HG03571 (cell line): ENCODE measurements around the gene KRTAP10-1.
"Not testable (repeated sequence)": the region's sequence is repeated elsewhere in the genome, so short reads cannot be mapped to it uniquely, and the experiment has no call there.

Source experiments
- ATAC-seq: cut with Tn5 transposase; IDR thresholded peaks from one replicate; pipeline ENCODE4 v1.9.1; 2021; ENCODE audit not compliant: unreplicated experiment

KRTAP10-1 gene

DNA sequence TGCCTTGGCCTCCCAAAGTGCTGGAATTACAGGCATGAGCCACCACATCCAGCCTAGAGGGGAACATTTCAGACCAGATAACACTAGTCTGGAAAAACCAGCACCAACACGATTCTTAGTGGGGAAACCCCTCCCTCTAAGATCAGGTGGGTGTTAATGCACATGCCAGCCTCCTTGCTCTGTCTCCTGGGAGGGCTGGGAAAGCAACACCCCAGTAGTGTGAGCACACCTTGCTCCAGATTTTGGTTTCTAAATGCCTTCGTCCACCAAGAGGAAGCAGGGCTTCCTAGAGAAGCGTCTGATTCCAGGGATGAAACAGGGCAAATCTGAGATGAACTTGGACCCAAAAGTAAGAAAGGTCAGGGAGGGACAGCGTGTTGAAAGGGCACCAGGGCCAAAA lies 31.3 kb upstream of the KRTAP10-1 start:
- no peak for ATAC-seq

GRCh38 chr21:44569861-44570517 lies 30.0 kb upstream of the KRTAP10-1 start:
- no peak for ATAC-seq

DNA sequence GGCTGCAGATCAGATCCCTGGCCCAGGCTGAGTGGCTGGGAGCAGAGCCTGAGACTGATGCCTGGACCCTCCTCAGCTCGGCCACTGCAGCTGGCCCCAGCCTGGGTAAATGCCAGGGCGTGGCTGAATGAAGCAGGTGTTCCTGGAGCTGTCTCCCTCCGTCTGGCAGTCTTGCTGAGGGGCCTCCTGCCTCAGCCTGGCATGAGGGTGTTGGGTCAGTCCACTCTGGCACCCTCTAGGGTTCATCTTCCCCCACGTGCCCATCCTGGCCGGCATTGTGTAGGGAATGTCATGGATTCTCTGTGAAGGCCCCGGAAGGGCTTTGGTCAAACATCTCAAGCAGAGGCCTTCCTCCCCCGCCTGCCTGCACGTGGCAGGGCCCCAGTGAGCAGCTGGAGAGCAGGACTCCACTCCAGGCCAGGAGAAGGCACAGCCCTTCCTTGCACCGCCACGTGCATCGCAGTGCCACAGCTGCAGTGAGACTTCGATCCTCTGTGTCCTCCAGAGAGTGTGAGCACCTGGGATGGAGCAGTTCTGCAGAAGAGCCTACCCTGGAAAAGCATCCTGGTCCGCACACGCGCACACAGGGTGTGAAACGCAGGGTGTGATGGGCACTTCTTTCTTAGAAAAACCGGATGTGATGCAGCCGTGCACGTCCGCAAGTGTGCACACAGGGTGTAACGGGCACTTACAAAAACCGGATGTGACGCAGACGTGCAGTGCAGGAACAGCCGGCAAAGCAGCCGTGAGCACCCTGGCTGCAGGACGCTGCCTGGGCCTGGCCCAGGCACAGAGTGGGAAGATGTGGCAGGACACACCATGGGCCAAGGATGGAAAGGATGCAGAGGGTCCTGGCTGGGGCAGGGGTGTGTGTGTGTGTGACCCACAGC lies 28.9 kb upstream of the KRTAP10-1 start:
- no peak for ATAC-seq

DNA sequence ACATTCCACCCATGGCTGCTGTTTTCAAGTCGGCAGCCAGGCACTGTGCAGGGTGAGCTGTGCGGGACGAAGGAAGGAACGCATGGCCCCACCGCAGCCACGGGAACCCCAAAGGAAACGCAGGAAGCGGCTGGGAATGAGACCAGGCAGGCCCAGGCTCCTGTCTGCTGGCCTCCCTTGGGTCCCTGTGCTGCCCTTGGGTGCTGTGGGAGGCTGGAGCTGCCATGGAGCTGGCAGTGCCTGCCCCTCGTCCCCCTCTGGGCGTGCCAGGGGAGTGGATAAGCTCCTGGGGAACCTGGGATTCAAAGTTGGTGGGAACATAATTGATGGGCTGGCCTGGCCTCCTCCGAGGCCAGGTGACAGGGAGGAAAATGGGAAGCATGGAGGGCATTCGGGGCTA lies 28.3 kb upstream of the KRTAP10-1 start:
- ATAC-seq = no peak

- ATAC-seq = no peak
These were observed 27.6 kb upstream of the KRTAP10-1 start for GRCh38 chr21:44567481-44568171.

DNA sequence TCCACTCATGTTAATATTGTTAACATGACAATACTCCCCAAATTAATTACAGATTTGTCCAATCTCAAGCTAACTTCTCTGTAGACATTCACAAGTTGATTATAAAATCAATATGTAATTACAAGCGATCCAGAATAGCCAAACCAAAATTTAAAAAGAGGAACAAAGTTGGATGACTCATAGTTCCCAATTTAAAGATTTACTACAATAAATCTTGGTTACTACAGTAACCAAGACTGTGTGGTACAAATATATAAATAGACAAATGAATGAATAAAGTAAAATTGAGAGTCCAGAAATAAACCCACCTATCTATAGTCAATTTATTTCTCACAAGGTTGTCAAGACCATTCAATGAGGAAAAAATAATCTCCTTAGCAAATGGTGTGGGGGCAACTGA lies 26.4 kb upstream of the KRTAP10-1 start:
- no peak for ATAC-seq

GRCh38 chr21:44564886-44565598 lies 25.0 kb upstream of the KRTAP10-1 start:
- no peak for ATAC-seq

- no peak for ATAC-seq
These were observed 24.1 kb upstream of the KRTAP10-1 start for GRCh38 chr21:44564099-44564498.

- ATAC-seq = no peak
These were observed 18.7 kb upstream of the KRTAP10-1 start, which contains the start of gene KRTAP10-3 for GRCh38 chr21:44558695-44559094. KRTAP10-3 (minus strand) TSS chr21:44558795; CDS start chr21:44558715, 80 bp downstream.

GRCh38 chr21:44558329-44558675 lies 18.3 kb upstream of the KRTAP10-1 start:
- not testable (repeated sequence) for ATAC-seq

DNA sequence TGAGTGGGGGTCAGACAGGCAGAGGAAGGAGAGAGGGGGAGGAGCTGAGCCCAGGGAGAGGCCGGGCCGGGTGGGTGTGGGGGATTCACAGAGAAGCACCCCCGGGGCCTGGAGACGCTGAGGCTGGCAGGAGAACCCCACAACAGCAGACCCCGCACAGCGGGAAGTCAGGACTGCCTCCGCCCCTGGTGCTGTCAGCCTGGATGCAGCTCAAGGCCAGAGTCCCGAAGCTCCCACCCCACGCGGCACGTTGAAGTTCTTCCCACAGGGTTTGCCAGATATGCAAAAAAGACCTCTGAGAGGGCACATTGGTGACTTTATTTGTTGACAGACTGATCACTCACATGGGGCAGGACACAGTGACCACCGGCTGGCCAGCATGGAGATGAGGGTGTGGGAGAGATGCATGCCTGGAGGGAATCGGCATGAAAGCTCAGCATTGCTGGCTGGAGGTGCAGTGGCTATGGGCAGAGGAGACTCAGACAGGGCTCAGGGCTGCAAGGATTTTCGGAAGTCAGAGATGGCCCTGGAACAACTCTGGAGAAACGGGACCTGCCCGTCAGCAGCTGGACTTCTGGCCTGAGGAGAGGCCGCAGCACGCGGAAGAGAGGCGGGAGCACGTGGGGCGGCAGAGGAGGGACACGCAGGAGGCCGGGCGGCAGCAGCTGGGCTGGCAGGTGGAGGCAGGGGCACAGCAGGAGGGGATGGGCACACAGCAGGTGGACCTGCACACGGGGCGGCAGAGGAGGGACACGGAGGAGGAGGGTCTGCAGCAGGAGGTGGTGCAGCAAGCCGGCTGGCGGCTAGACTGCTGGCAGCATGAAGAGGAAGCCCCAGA lies 17.7 kb upstream of the KRTAP10-1 start:
- no peak for ATAC-seq

DNA sequence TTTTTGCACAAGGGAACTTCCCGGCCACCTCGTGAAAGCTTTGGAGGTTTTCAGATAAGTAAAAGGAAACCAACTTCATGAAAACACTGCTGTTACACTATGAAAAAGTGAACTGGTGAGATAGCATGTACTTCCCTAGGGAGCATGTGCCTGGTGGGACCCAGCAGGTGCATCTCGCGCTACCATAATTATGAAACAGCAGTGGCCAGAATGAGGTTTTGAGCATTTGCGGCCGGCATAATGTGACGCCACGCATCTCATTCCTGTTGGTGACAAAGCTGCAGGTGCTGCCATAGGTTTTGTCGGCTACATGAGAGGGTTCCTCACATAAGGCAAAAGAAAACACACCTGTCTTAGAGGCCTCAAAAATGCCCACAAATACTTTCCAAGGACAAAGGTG lies 16.9 kb upstream of the KRTAP10-1 start:
- no peak for ATAC-seq

- no peak for ATAC-seq
These were observed 15.3 kb upstream of the KRTAP10-1 start for GRCh38 chr21:44555200-44555875.

- ATAC-seq = no peak
These were observed 12.7 kb upstream of the KRTAP10-1 start for GRCh38 chr21:44552681-44553080.

DNA sequence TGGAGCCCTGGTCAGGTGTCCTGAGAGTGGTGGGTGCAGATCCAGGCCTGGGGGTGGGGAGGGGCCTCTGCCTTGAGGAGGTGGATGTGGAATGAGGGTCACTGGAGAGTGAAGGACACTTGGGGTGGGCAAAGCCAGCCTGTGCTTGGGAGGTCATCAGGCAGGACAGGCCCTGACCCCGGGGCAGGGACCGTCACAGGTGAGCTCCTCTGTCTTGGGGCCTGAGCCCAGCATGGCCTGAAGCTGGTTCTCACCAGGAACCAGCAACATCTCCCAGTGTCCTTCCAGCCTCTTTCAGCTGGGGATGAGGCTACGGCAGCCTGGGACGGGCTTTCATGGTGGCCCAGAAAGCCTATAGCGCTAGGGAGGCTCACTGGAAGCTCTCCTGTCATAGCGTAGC lies 12.1 kb upstream of the KRTAP10-1 start:
- ATAC-seq = no peak

- no peak for ATAC-seq
These were observed 11.5 kb upstream of the KRTAP10-1 start, which contains the start of gene KRTAP10-2 for GRCh38 chr21:44551340-44551961. KRTAP10-2 (minus strand) TSS chr21:44551505; CDS start chr21:44551458, 47 bp downstream.

GRCh38 chr21:44550807-44551206 lies 10.8 kb upstream of the KRTAP10-1 start:
- no peak for ATAC-seq

DNA sequence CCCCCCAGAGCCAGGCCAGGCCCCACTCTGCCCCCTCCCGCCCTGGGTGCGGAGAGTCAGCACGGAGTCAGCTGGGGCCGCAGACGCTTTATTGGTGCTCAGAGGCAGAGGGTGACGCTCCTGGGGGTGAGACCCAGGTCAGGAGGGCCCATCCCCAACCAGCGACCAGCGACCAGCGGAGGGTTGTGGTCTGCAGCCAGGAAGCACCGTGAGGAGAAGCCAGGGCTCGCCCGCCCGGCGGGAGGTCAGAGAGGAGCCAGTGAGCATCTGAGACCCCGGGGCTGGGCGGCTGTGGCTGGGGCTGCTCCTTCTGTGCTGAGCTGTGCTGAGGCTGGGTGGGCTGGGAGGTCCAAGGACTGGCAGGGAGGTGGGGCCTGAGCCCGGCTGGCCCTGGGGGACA lies 10.3 kb upstream of the KRTAP10-1 start:
- not testable (repeated sequence) for ATAC-seq
